NCI-H2107 treated with DMSO at 0.1 percent for 48 hours (cell line): ENCODE results near the gene PIKFYVE.
"Not testable (repeated sequence)": the region's sequence is repeated elsewhere in the genome, so short reads cannot be mapped to it uniquely, and the experiment has no call there.

ENCODE experiments used
- DNase-seq: peaks from one replicate; lab custom pipeline; 2025; ENCODE audit not compliant: unreplicated experiment; lab: John Stamatoyannopoulos, UW

The PIKFYVE gene

DNA sequence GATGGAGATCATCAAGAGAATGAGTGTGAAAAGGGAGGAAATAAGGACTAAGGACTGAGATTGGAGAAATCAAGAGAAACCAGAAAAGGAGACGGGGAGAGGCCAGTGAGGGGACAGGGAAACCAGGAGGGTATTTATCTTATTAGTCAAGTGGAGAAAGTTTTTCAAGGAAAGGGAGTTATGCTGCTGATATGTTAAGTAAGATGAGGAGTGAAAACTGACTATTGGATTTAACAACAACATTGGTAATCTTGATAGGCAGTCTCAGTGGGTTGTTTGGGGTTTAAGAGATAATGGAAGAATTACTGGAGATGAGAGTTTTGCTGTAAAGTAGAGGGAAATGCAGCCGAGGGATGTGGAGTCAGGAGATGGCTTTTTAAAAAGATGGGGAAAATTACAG lies 30.6 kb downstream of the PIKFYVE start:
- DNase-seq, result no peak

- DNase-seq, result no peak
Measured at GRCh38 chr2:208297961-208298360, 31.9 kb downstream of the PIKFYVE start.

GRCh38 chr2:208300847-208301618 lies 35.0 kb downstream of the PIKFYVE start:
- no peak for DNase-seq

GRCh38 chr2:208304157-208304556 lies 38.1 kb downstream of the PIKFYVE start:
- DNase-seq, result no peak

GRCh38 chr2:208304695-208305094 lies 38.6 kb downstream of the PIKFYVE start:
- no peak for DNase-seq

- DNase-seq, result no peak
Measured at GRCh38 chr2:208306291-208306690, 40.2 kb downstream of the PIKFYVE start.

- DNase-seq, result no peak
Measured at GRCh38 chr2:208311321-208311720, 45.3 kb downstream of the PIKFYVE start.

GRCh38 chr2:208311954-208312353 lies 45.9 kb downstream of the PIKFYVE start:
- DNase-seq, result no peak

- no peak for DNase-seq
Measured at GRCh38 chr2:208315081-208315788, 49.2 kb downstream of the PIKFYVE start.

- DNase-seq, result no peak
Measured at GRCh38 chr2:208318127-208318526, 52.1 kb downstream of the PIKFYVE start.

- no peak for DNase-seq
Measured at GRCh38 chr2:208319391-208319790, 53.3 kb downstream of the PIKFYVE start.

GRCh38 chr2:208320686-208321085 lies 54.6 kb downstream of the PIKFYVE start:
- no peak for DNase-seq

- DNase-seq, result no peak
Measured at GRCh38 chr2:208326016-208326415, 60.0 kb downstream of the PIKFYVE start.

DNA sequence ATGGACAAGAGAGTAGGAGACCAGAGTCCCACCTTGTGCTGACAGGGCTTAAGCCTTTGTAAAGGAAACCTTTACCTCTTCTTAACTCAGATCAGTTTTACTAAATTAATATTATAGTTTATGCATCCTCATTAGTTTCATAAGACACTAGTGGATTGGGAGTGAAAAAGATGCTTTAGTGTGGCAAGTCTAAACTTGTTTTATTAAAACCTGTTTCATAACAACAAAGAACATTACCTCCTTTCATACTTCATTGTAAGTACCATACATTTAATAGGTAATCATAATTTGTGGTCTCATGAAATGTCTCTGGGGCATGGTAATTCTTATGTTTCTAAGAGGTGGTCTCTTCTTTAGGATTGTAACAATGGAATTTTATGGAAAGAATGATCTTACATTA lies 63.4 kb downstream of the PIKFYVE start:
- no peak for DNase-seq

- no peak for DNase-seq
Measured at GRCh38 chr2:208334230-208334629, 68.2 kb downstream of the PIKFYVE start.

DNA sequence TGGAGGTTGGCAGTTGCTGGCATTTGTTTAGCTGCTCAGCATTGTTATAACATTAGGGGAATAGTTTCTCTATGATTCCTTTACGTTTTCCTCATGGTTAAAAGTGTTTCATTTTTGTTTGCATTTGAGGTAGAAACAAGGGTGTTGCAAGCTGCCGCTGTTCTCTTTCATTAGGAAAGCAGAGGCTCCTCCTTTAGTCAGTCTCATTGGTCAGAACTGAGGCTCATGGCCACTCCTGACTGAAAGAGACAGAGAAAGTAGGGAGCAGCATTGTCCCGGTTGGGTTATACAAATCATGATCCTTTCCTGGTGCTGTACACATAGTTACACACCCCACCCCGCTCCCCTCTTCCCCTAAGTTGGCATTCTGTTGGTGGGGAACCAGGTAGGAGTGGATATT lies 80.7 kb downstream of the PIKFYVE start:
- no peak for DNase-seq

- no peak for DNase-seq
Measured at GRCh38 chr2:208350610-208351009, 84.6 kb downstream of the PIKFYVE start.

- DNase-seq, result no peak
Measured at GRCh38 chr2:208352644-208353567, 86.9 kb downstream of the PIKFYVE start.

DNA sequence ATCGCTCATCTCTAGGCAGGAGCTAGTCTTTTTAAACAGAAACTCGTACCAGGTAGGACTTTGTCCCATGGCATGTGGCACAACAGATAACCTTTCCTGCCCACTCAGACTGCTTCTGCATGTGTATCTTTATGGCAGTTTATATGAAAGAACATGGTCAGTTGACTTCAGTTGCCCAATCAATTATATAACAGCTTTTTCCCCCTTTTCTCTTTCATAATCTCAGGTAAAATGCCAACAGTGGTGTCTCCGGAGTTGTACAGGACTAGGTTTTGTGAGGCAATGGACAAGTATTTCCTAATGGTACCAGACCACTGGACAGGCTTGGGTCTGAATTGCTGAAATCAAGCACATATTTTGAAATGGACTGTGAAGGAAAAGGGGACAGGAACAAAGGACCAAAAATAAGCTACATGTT lies 88.9 kb downstream of the PIKFYVE start:
- DNase-seq, result no peak

DNA sequence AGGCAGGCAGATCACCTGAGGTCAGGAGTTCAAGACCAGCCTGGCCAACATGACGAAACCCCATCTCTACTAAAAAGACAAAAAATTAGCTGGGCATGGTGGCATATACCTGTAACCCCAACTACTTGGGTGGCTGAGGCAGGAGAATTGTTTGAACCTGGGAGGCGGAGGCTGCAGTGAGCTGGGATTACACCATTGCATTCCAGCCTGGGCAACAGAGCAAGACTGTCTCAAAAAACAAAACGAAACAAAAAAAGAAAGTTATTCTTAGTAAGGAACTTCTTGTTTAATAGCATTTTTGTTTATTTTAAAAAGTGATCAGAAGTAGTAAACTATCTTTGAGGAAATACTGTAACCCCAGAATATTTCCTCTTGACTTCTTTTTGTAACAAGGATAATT lies 90.4 kb downstream of the PIKFYVE start:
- DNase-seq, result not testable (repeated sequence)

DNA sequence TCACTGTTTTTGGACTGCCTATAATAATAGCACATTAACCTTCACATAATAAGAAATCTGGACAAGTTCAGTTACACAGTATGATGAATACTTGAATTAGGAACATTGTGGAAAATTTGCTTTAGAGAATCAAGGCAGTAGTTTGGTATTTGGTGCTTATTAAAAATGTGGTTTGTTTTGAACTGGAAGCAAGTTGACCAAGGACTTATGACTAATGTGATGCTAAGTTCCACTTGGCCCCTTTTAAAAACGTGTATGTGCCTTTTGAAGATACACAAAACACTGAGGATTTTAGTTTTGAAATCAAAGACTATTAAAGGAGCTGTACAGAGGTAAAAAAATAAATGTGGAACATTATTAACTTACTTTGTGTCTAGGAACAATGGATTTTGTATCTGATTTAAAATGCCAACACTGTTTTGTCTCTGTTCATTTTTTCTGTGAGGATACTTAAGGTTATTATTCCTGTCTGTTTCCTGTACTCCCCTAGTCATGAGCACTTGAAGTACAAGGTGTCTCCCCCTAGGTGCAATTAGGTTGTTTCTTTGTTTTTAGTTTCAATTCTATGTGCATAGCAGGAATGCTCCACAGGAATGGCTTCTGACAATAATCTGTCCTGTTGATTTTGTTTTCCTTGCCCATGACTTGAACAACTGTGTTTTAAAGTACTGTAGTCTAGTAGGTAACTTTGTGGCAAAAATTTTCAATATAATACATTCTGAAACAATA lies 91.0 kb downstream of the PIKFYVE start:
- no peak for DNase-seq
